ENCODE measurements around the gene TLCD5.

TLCD5 gene

DNA sequence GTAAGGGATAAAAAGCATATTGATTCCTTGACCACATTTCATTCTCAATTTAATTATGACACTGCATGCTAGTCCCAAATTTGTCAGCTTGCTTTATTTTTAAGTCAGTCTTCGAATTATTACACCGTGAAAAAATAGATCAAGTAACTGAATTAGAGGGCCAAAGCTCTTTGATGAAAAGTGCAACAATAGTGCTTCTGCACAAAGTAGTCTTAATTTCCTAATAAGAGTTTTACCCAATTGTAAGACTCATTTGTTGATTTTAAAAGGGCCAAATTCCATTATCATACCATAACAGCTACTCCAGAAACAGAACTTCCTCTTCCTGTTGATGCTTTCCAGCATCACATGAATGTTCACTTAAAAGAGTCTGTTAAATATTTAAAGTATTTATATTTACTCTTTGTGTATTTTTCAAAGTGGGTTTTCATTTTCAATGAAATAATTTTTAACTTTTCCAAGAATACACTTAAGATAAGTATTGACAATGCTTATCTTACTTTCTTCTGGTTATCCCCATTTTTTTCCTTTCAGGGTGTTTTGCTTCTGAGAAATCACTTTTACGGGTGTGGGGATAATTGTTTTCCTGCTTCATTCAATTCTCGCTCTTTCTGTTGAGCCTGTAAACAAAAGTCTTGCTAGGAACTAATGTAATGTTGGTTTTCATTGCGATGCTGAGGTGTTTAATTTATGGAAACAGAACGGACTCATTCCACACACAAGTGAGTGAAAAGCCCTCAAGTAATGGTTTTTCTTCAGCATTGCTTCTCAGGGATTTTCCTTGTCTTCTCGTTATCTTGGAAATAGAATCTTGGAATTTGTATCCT is 13.2 kb downstream of the TLCD5 start:
- no peak for DNase-seq

DNA sequence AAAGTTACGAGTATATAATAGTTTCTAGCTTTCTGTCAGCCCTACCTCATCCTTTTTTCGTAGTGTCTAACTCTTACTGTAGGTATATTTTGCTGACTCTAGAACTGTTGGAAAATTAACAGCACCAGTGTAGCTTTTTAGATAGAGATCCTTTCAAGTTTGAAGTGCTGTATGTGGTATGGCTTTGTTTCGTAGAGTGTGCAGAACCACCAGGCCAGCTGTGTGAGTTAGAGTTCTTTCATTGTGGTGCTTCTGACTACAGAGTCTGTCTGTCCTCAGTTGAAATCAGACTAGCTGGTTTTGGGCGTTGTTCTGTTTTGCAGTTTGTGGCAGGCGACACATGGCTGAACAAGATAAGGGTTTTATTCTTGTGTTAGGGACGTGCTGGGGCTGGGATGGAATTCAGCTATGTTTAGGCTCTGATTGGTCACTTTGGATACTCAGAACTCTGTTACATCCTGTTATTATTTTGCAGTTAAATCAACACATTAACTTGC is 14.3 kb downstream of the TLCD5 start:
- no peak for DNase-seq

DNA sequence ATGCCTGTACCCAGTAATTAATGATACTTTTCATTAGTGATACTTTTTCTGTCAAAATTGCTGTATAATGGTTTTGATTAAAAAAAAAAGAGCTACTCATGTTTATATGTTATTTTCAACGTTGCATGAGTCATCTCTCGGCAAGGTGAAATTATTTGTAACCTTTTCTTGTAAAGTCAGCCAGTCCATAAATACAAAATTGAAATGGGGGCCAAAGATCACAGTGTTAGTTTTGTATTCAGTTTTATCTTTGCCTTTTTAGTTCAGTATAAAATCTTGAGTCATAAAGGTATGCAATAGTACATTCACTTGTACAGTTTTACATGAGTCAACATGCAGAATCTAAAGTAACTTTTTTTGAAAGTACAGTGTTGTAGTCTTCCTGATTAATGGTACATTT is 15.4 kb downstream of the TLCD5 start:
- no peak for DNase-seq

DNA sequence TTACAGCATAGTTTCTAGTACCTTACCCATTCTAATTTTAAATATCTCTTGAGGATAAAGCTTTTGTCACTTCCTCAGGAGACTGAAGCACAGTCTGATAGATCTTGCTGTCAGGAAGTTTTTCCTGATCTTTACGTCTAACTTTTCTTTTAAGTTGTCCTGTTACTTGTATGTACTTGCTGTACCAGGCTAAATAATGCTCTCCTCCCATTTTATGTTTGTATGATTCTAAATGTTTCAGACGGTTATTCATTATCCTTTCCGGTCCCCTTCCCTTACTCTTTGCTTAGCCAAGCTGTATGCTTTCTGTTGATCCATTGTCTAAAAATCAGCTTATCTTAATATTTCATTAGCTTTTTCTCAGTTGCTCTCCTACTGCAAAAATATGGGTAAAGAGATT is 17.1 kb downstream of the TLCD5 start:
- no peak for DNase-seq

DNA sequence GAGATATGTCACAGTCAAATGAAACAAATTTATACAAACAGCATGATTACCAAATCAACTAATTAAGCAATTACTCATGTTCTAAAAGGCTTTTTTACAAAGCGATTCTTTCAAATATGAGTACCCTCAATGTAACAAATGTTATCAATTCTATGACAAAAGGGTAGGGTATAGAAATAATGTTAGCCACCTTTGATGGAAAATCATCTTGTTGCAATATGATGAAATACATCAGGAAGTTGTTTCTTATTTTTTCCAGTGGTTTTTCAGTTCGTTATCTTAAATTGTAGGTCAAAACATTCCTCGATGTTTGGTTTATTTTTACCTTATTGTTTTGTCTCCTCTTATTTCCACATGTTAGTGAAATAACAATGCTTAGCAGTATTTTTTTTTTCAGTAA is 17.6 kb downstream of the TLCD5 start:
- no peak for DNase-seq

DNA sequence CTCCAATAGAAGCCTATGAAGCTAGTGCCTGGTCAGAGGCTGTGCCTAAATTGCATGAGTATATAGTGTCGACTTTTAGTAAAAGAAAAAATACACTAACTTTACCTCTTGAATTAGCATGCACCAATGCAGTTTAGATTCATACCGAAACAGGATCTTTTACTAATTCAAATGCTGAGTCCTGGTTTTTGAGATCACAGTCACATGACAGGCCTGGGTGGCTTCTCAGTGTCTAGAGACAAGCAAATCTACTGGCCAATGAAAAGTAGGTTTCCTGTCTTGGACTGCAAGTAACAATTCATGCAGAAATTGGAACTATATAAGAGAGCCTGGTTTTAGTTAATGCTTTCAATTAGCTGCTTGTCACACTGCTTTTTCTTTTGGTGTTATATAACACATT is 18.3 kb downstream of the TLCD5 start:
- no peak for DNase-seq

DNA sequence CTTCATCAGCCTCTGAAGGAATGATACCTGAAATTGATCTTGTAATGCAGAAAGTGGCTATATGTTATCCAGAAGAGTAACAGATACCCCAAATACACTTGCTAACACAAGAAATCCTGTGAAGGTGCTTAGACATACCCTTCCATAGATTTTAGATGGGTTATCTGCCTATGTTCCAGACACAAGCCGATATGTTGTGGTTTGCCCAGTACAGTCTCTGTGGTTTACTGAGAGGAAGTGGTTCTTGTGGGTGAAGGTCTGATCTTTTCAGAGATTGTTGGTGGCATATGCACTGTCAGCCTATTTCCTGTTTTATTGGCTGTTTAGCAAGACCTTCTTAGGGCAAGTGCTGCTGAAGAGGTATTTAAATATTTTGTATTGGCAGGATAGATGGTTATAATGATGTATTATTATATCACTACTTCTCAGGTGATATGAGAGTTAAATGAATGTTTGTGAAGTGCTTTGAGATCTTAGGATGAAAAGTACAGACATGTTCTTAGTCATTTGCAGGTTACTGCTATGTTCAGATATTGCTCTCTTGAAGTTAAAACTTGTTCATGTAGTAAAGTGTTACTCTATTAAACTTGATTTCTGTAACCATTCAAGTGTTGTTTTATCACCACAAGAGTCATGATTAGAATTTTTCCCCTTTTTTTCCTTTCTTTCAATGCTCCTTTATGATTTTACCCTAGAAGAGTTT is 19.4 kb downstream of the TLCD5 start:
- DNase-seq: no peak

DNA sequence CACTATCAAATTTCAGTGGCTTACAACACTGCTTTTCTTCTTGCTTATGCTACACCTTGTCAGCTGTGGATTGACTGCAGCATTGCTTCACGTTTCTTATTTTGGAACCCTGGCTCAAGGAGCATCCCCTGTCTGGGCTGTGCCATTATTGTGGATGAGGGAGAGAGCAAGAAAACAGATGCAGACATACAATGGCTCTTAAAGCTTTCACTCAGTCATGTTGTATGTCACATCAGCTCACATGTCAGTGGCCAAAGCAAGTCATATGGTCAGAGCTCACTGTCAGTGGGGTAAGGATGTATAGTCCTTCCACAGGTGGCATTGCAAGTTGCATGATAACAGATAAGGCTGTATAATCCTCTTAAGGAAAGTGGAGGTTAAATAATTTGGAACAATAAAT is 21.1 kb downstream of the TLCD5 start:
- DNase-seq: no peak

DNA sequence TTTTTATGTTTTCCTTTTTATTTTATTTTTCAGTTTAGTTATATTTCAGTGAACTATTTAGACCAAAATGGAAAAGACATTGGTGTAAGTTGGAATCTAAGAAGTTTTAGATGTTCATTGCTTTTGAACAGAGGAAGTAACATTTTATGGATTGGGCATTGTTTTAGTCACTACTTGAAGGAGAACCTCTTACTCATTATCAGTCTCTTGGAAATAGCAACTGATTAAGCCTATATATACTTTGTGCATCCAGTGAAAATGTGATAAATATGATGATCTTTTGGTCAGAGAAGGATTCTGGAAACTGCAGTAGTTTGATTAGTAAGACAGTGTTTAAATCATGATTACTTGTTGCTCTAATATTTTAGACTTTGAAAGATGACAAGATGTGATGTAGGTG is 25.5 kb downstream of the TLCD5 start:
- no peak for DNase-seq

DNA sequence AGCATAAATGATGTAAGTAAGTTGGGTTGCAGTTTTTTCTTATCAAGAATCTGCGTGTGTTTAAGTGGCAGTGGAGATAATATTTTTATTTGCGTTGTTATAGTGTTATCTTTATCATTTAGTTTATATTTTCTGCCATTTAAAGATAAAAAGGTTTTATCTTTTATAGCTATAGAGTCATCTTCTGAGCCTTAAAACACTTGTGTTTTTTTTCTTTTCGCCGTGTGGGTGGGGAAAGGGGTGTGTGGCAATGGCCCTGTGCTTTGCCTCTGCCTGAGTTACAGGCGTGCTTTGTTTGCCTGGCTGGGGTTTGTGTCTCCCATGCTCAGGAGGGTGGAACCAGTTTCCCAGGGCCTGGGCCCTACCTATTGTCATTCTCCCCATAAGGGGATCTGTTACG is 27.3 kb downstream of the TLCD5 start:
- DNase-seq: no peak

DNA sequence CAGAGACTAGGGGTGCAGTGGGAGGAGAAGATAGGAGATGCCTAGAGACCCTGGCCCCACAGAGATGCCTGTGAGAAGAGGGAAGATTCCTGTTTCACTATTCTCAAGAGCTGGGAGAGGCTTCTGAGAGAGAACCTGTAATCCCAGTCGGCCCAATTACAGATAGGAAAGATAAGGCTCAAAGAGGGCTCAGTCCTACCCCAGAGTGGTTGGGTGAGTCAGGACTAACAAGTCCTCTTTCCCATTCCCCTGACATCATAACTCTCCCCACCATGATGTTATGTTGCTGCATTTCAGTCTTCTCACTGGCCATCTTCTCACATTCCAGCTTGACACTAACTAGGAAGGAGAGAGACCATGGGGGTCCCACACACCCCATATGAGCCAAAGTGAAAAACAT is 29.0 kb downstream of the TLCD5 start:
- no peak for DNase-seq

DNA sequence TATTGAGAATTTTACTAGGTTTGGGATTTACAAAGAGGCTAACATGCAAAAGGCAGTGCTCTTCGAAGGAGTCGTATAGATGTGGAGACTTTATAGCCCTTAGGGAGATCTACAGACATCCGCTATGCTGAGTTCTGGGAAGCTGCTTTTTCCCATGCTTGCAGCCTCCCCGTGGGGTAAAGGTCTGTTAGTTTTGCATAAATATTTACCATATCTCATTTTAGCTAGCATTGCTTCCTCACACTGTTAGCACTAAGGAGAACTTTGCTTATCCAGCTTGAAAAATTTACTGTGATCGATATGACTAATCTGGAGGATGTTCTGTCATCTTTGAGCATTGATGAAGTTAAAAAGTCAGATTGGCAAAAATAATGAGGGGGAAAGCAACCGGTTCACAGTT is 29.7 kb downstream of the TLCD5 start:
- DNase-seq: no peak

DNA sequence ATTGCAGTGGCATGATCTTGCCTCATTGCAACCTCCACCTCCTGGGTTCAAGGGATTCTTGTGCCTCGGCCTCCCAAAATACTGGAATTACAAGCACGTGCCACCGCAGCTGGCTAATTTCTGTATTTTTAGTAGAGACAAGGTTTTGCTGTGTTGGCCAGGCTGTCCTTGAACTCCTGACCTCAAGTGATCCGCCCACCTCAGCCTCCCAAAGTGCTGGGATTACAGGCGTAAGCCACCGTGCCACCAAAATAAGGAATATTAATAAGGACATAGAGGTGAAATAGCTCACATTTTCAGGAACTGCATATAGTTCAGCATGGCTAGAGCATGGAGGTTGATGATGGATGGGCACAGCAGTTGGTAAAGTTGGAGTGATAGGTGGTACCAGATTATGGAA is 32.5 kb downstream of the TLCD5 start:
- no peak for DNase-seq

DNA sequence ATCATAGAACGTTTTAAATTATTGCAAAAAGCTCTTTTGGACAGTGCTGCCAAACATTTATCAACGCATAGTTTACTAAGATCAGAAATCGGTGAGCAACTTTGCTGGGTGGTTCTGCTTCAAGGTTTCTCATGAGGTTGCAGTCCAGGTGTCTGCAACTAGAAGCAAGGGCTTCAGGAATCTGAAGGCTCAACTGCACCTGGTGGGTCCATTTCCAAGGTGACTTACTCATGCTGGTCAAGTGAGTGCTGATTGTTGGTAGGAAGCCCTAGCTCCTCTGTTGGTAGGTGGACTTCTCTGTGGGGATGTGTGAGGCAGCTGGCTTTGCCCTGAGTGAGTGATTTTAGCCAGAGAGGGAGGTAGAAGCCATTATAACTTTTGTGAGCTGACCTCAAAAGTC is 33.6 kb downstream of the TLCD5 start:
- DNase-seq: no peak

DNA sequence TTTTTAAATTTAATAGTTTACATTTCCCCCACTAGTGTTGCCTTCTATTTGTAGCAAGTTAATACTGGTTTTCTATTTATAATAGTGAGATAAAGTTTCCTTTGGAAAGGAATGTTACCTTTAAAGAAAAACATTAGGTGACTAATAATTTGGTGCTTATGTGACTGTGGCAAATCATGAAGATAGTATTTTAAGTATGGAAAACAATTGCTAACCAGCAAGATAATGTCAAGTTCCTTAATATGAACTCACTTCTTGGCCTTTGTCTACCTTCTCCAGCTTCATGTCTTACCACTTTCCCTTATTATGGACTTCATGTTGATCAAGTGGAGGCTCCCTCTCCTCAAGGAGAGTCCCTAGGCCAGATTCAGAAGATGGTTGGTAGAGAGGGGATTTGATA is 38.3 kb downstream of the TLCD5 start:
- no peak for DNase-seq

DNA sequence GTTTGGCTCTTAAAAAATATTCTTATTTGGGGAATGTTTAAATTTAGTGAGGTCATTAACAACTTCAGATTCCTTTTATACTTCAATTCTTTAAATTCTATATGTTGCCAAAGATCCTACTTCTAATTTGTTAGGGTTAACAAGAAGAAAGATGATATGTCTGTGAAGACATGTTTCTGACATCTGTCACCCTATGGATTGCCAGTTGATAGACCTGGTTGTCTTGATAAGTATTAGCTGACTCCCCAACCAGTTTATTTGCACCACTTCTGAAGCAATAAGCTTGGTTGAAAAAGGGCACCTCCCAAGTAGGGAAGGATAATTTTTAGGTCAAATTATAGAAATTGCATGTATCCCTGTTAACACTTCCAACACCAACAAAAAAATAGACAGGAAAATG is 40.4 kb downstream of the TLCD5 start:
- DNase-seq: no peak

DNA sequence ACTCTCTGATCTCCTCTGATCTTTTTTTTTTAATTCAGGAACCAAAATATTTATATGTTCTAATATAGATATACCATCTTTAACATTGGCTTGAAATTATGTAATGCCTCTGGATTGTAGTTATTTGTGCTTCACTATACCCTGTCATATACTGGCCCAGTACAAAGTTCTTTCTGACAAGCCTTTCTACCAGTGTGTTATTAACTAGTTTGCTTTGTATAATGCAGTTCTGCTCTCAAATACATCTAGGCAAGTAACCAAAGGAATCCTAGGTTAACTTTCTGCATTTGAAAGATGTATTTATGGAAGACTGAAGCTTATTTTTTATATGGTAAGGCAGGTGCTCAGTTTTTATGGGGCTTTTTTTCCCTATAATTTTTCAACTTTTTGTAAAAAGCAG is 47.2 kb downstream of the TLCD5 start:
- no peak for DNase-seq

DNA sequence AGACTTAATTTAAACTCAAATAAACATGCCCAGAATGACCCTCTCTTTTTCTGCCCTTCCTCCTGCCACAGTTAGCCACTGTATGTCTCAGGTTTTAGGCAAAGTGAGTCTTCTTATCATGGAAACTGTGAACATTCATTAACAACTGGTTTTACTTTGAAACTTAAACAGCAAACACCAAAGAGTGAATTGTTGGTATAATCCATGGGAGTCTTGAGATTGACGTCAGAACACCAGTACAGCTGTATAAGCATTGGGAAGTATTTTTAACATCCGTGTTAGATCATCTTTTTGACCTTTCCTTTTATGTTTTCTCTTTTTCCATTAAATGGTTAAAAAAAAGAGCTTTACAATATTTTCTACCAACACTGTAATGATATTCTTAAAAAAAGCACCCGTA is 50.0 kb downstream of the TLCD5 start:
- DNase-seq: no peak

DNA sequence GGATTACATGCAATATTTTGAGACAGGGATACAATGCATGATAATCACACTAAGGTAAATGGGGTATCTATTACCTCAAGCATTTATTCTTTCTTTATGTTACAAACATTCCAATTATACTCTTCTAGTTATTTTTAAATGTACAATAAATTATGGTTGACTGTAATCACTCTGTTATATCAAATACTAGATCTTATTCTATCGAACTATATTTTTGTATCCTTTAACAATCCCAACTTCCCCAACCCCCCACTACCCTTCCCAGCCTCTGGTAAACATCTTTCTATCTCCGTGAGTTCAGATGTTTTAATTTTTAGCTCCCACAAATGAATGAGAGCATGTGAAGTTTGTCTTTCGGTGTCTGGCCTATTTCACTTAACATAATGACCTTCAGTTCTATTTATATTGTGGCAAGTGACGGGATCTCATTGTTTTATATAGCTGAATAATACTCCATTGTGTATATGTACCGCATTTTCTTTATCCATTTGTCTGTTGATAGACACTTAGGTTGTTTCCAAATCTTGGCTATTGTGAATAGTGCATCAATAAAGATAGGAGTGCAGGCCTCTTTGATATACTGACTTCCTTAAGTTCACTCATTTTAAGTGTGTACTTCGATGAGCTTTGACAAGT is 51.6 kb downstream of the TLCD5 start:
- DNase-seq: no peak

DNA sequence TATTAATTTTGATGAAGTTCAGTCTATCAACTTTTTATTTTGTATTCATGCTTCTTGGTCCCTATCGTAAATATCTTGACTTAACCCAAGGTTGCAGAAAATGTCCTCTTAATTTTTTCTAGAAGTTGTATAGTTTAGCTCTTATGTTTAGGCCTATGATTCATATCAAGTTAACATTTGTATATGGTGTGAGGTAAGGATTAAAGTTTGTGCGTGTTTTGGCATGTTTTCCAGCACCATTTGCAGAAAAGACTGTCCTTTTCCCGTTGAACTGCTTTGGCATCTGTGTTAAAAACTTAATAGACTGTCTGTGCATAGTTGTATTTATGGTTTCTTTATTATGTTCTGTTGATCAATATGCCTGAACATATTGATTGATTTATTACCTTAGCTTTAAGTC is 53.4 kb downstream of the TLCD5 start:
- no peak for DNase-seq

DNA sequence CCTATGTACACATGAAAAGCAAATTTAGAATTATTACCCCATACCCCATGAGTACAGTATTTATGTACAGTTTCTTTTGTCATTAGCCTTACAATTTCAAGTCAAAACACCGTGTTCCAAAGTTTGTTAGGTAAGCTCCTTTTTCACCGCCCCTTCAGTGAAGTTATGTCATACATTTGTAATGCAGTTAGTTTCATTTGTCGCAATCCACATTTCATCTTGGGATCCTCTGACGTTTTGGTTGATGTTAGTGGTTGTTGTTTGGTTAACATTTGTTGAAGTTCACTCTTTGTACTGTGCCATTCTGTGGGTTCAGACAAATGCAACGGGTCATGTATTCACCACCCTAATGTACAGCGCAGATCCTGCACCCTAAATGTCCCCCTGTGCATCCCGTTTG is 56.3 kb downstream of the TLCD5 start:
- no peak for DNase-seq

Measured in activated naive CD4-positive, alpha-beta T cell (primary cell).